SK-N-DZ (cell line): ENCODE measurements around the gene IGSF23.
"Not testable (repeated sequence)": the region's sequence is repeated elsewhere in the genome, so short reads cannot be mapped to it uniquely, and the experiment has no call there.

Source experiments
- DNase-seq: peaks from one replicate; pipeline ENCODE4 v3.0.0-alpha.2; 2015; ENCODE audit warnings: low spot score

Gene IGSF23

DNA sequence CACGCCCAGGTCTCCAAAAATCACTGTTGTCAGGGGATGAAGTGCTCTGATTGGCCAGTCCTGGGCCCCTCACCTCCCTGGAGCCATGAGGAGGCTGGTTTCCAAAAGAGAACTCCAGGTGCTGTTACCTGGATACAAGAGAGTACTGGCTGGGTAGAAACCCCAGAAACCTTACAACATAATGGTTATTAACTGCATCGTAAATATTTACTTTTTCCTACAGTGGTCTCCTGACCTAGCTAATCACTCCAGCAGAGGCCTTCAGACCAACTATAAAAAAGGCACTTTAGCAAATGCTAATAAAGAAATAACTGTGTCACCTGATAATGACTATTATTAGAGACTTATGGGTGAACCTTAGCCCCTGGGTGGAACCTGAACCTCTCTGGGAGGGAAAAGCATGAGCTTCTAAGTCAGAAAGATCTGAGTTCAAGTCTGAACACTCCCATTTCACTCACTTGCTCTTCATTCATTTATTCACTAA lies 1.5 kb upstream of the IGSF23 start:
- DNase-seq, result no peak

DNA sequence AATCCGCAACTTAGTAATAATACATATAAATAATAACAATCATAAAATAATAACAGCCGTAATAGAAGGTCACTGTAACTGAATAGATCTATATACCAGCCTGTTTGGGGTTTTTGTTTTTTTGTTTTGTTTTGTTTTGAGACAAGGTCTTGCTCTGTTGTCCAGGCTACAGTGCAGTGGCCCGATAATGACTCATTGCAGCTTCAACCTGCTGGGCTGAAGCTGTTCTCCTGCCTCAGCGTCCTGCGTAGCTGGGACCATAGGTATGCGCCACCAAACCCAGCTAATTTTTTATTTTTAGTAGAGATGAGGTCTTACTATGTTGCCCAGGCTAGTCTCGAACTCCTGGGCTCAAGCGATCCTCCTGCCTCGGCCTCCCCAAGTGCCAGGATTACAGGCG lies 950 bp downstream of the IGSF23 start:
- no peak for DNase-seq

DNA sequence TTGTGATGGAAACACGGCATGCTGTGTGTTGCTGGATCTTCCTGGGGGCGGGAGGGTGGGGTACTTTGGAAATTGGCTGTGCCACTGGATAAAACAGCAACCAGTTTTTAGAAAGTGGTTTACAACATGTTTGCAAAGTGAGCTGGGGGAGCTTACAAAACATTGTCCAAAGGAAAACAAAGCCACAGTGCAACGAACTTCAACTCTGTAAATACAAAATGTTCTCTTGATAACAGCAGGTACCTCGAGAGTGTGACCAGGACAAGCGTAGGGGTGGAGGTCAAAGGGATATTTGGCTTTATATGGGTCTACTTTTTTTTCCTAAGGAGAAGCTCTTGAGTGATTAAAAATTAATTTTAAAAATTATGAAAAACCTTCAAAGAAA lies 2.5 kb downstream of the IGSF23 start:
- DNase-seq, result no peak

DNA sequence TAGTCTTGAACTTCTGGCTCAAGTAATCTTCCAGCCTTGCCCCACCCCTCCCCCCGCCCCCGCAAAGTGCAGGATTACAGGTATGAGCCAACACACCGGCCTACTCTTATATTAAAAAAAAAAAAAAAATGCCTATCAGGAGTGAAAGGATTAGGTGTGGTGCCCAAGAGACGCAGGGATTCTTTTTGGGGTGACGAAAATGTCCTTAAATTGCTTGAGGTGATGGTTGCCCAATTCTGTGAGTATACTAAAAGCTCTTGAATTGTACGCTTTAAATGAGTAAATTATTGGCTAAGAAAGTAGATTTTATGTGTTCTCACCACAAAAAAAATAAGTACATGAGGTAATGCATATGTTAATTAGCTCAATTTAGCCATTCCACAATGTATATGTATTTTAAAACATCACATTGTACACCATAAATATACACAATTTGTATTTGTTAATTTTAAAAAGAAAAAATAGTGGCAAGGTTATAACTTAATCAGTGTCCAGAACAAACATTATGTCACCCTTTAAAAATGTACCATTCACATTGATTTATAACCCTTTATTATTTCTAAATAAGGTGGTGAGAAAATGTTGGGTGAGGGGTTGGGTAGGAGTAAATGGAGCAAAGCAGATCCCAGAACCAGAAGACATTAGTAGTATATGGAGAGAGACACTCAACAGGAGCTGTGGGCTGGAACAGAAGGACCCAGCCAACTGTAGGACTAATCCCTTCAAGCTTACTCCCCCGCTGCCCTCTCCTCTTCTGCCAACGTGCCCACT lies 3.9 kb downstream of the IGSF23 start:
- no peak for DNase-seq

DNA sequence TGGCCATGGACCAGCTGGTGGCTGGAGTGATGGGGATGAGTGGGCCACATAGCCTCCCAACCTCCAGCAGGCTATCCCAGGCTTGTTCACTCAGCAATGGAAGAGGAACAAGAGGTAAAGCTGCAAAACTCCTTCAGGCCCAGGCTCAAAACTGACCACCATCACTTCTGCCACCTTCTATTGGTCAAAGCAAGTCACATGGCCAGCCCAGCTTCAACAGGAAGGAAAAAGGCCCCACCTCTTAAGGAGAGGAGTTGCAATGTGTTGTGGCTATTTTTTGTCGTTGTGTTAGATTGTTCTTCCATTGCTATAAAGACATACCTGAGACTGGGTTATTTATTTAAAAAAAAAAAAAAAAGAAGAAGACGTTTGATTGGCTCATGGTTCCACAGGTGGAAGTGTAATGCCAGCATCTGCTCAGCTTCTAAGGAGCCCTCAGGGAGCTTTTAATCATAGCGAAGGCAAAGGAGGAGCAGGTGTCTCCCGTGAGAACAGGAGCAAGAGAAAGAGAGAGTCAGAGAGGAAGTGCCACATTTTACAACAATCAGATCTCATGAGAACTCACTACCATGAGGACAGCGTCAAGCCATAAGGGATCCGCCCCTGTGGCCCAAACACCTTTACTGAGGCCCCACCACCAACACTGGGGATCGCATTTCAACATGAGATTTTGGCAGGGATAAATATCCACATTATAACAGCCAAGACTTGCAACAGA lies 5.4 kb downstream of the IGSF23 start:
- DNase-seq, result no peak

DNA sequence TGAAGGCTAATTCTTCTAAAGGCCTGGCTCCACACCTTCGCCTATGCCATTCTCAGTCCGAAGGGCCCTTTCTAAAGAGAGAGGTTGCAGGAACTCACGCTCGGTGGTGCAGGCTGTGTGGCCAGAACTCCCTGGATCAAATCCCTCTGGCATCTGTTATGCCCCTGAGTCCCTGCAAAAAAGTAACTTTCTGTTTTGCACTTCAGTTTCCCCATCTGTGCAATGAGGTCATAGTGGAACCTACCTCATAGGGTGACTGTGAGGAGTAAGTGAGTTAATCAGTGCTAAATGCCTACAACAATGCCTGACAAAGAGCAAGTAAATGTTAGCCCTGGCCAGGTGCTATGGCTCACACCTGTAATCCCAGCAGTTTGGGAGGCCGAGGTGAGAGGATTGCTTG lies 7.3 kb downstream of the IGSF23 start:
- DNase-seq, result no peak

DNA sequence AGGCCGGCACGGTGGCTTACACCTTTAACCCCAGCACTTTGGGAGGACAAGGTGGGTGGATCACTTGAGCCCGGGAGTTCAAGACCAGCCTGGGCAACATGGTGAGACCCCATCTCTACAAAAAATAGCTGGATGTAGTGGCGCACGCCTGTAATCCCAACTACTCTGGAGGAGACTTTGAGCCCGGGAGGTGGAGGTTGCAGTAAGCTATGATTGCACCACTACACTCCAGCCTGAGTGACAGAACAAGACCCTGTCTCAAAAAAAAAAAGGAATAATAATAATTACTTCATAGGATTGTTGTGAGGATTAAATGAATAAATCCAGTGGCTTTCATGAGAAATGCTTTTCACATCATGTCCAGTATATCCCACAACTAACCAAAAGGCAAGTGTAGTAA lies 8.0 kb downstream of the IGSF23 start:
- DNase-seq, result no peak

DNA sequence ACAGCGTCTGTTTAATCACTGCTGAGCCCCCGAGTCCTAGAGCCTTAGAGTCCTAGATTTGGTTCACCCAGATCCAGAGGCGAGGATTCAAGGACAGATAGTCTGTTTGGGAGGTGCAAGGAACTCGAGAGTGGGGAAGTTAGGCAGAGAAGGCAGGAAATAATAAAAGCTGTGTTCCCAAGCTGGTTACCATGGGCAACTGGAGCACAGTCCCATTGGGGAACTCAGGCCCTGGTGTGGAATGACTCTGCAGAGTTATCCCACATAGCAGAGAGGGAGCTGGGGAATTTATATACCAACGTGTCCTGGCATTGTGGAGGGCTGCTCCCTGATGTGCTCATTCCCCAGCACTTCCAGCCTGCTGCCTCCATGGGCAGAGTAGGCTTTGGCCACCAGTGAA lies 9.7 kb downstream of the IGSF23 start:
- DNase-seq, result no peak

DNA sequence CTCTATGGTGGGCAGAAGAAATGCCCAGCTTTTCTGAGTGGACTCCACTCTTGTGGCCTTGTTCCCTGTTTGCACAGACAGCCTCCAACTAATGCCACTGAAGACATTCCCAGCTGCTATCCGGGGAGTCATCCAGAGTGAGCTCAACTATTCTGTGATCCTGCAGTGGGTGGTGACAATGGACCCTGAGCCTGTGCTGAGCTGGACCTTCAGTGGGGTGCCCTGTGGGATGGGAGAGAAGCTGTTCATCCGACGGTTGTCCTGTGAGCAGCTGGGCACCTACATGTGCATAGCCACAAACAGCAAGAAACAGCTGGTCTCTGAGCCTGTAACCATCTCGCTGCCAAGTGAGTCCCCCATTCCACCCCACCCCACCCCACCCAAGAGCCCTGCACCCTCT lies 10.3 kb downstream of the IGSF23 start:
- no peak for DNase-seq

DNA sequence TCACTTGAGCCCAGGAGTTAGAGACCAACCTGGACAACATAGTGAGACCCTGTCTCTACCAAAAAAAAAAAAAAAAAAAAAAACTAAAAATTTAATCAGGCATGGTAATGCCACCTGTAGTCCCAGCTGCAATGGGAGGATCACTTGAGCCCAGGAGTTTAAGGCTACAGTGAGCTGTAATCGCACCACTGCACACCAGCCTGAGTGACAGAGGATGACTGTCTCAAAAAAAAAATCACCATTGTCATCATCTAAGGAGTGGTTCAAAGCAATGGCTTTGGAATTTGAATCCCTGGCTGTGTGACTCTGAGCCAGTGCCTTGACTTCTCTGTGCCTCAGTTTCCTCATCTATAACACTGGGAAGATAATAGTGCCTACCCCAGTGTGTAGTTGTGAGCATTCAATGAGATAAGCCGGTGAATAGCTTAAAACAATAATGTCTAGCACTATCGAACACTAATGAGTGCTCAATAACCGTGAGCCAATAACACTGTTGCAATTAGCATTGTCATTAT lies 11.5 kb downstream of the IGSF23 start:
- DNase-seq, result no peak

DNA sequence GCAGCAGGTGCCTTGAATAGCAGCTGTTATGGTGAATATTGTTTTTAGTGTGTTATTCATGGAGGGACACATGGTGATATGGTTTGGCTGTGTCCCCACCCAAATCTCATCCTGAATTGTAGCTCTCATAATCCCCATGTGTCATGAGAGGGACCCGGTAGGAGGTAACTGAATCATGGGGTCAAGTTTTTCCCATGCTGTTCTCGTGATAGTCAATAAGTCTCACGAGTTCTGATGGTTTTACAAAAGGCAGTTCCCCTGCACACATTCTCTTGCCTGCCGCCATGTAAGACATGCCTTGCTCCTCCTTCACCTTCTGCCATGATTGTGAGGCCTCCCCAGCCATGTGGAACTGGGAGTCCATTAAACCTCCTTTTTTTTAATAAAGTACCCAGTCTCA lies 12.3 kb downstream of the IGSF23 start:
- not testable (repeated sequence) for DNase-seq

DNA sequence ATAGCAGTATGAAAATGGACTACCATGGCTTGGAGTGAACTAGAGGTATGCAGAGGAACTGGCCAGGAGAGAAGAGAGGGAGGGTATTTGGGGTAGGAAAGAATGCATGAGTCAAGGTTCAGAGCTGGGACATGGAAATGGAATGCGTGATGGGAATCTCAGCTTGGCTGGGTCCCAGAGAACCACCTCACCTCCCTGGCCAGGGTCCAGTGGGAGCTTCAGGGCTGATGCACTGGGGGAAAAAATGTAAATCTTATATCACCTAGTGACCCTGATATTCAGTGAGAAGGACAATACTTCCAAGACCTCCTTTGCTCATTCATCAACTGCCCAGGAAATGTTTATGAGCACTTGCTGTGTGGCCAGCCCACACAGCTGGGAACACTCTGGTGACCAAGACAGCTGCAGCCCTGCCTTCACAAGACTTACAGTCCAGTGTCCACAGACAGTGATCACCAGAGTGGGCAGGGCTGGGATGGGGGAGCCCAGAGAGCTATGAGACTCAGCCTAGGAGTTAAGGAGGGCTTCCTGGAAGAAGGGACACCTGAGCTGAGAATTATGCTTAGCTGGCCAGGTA lies 12.8 kb downstream of the IGSF23 start:
- DNase-seq, result no peak

DNA sequence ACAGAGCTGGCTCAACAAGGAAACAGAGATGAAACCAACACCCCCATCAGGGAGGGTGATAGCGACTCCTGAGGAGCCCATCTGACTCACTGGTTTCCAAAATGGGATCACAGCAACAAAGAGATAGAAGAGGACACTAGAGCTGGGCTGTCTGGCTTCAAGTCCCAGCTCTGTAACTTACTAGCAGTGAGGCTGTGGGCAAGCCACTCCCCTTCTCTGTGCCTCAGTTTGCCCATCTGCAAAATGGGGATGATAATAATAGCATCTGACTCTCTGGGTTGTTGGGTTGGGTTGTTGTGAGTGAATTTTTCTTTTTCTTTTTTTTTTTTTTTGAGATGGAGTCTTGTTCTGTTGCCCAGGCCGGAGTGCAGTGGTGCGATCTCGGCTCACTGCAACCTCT lies 14.3 kb downstream of the IGSF23 start:
- no peak for DNase-seq

DNA sequence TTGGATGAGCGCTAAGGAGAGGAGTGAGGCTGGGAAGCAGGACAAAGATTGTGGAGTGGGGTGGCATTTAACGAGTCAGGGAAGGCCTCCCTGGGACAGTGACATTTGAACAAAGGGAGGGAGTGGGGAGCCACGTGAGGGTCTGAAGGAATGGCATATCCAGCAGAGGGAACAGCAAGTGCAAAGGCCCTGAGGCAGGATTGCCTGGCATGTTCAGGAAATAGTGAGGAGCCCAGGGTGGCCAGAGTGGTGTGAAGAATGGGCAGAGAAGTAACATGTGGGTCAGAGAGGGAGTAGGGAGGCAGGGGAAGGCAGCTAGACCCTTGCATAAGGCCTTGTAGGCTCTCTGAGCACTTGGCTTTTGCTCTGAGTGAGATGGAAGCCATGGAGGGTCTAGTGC lies 15.4 kb downstream of the IGSF23 start:
- no peak for DNase-seq

DNA sequence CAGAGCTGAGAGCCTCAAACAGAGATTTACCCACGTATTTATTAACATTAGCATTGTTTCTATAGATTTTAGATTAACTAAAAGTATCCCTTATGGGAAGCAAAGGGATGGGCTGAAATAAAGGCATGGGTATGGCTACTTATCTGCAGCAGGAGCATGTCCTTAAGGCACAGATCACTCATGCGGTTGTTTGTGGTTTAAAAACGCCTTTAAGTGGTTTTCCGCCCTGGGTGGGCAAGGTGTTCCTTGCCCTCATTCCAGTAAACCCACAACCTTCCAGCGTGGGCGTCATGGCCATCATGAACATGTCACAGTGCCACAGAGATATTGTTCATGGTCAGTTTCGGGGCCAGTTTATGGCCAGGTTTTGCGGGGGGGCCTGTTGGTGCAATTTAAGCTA lies 18.2 kb downstream of the IGSF23 start:
- not testable (repeated sequence) for DNase-seq

DNA sequence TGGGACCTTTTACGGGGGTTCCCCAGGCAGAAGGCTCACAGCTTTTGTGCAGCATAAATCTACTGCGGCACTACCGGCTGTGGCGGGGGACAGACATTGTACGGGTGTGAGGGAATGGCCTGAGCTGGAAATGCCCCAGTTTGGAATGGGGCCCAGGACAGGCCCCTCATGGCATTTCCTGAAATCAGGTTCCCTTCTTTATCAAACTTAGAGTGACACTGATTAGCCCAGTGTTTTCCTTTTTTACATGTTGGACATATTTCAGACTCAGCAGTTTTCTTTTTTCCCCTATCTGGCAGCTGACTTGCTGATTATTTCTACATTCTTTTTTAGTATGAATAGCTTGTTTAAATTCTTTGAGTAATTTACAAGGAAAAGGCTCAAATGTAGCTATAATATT lies 20.7 kb downstream of the IGSF23 start:
- not testable (repeated sequence) for DNase-seq

DNA sequence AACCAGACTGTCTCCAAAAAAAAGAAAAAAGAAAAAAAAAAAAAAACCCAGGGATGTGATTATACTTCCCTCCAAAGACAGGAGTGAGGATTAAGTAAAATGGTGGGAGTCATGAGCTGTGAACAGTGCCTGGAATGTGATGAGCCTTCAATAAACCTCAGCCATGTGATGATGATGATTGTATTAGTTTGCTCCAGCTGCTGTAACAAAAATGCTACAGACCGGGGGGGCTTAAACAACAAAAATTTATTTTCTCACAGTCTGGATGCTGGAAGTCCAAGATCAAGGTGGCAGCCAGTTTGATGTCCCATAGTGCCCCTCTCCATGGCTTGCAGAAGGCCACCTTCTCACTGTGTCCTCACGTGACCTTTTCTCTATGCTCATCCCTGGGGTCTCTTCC lies 21.4 kb downstream of the IGSF23 start:
- DNase-seq, result no peak

DNA sequence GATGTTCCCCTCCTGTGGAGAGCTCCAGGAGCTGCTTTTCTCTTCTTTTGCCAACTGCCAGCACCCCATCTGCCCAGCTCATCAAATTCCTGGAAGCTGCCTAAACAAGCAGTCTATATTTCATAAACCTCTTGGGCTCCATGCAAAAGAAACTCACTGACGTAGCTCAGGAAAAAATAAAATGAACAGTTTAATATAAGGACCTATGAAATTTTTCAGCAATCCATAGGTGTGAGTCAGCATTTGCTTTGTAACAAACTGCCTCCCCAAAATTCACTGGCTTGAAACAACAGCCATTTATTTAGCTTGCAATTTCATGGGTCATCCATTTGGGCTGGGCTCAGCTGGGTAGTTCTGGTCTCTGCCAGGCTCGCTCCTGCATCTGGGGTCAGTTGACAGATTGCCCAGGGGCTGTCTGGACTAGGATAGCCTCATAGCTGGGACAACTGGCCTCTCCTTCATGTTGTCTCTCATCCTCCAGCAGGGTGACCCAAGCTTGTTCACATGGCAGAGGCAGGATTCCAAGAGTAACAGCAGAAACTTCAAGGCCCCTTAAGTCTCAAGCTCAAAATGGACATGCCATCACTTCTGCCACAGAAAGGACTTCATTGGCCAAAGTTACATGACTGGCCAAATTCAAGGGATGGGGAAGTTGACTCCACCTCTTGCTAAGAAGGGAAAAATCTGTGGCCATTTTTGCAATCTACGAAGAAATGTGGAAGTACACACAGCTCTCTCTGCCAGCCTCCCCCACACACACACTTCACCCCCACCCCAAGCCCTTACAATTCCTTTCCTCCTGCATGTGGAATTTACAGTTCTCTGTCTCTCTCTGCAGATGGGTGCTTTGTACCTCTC lies 22.4 kb downstream of the IGSF23 start:
- DNase-seq, result no peak

DNA sequence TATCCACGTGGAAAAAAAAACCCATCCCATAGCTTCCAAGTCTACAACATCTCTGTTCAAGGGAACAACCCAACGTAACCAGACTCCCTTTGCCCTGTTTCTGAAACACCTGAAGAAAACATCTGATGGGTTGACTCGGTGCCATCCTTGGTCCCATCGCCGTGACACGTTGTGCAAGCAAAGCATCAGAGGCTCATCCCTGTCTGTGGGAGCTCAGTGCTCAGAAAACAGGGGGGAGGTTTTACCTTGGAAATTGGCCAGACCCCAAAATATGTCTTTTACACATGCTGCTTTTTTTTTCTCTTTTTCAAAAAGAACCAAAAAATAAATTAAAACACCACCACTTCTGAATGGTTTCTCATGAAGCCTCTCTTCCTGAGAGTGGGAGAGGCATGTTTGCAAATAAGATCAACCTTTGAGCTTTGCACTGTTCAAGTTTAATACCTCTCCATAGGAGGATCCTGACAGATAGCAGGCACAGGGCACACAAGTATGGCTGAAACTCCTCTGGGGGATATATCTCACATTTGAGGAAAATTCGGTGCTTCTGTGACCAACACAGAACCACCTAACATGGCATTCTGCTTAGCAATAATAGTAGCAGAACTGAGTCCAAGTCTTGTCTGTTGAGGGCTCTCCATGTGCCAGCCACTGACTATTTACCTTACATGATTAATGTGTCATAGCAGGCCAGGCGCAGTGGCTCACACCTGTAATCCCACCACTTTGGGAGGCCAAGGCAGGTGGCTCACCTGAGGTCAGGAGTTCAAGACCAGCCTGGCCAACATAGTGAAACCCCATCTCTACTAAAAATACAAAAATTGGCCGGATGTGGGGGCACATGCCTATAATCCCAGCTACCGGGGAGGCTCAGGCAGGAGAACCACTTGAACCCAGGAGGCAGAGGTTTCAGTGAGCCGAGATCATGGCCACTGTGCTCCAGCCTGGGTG lies 23.4 kb downstream of the IGSF23 start:
- DNase-seq, result no peak

DNA sequence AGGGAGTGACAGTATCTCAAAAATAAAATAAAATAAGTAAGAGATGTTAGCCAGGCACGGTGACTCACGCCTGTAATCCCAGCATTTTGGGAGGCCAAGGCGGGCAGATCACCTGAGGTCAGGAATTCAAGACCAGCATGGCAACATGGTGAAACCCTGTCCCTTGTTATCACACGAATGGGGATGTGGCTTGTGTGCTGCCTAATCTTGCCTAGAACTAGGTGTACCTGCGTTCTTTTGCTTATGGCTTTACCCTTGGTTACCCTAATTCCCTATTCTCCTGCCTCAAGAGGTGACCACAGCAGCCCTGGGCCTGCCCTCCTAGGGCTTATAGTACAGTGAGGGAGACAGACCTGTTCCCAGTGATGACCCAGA lies 24.0 kb downstream of the IGSF23 start:
- DNase-seq, result no peak

DNA sequence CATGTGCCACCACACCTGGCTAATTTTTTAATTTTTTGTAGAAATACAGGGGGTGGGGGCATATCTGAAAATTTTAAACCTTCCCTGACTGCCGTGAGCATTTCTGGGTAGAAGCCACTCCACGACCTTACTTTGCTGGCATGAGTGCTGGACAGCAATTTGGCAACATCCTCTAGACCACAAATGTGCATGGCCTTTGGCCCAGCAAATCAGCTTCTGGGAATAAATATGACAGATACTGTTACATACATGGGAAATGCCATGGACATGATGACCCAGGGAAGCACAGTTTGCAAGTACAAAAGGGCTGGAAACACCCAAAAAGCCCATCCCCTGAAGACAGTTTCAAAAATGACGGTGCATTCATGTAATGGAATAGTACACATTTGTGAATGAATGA lies 27.2 kb downstream of the IGSF23 start:
- DNase-seq, result no peak
